Lower leg skin (tissue), 3 donors: ENCODE data around the gene KCNQ4.

Source experiments
- CTCF ChIP-seq, 3 donors: fragments of 450-650 bp; IDR thresholded peaks; one replicate each; pipeline ENCODE4 v1.5.1; 2016; ENCODE audit warnings: antibody characterized with exemption in 3 of 3, mild to moderate bottlenecking in 3 of 3, moderate library complexity in 2 of 3
- POLR2A ChIP-seq, 2 donors: fragments of 450-650 bp; IDR thresholded peaks; one replicate each; pipeline ENCODE4 v1.6.1; 2016 to 2017; ENCODE audit warnings: antibody characterized with exemption in 2 of 2, mild to moderate bottlenecking in 1 of 2, moderate library complexity in 1 of 2

- no peak for TF ChIP-seq CTCF (IDR thresholded peaks at IDR 0.05)
- no peak for TF ChIP-seq POLR2A (IDR thresholded peaks at IDR 0.05)
Observed at GRCh38 chr1:40797668-40798010, 14.1 kb downstream of the KCNQ4 start.
